H1 (cell line): Measurements from ENCODE around the gene TUT4. TPM values are rescaled to one million over a fixed set of nuclear protein-coding genes. Genes with fewer than 3 reads are reported as not detected.

Experiments used
- CTCF ChIA-PET: fragments of 300-600 bp; sonication (Branson Sonifier 250); formaldehyde crosslinking; loops from one replicate; lab custom pipeline; 2021; ENCODE audit not compliant: partially characterized antibody; lab: Charles Lee
- POLR2A ChIA-PET: fragments of 300-600 bp; sonication (Branson Sonifier 250); formaldehyde crosslinking; loops from one replicate; lab custom pipeline; 2021; ENCODE audit warnings: inconsistent platforms; ENCODE audit not compliant: partially characterized antibody; lab: Charles Lee
- DNase-seq, 2 experiments: peaks; one replicate each; pipeline versions ENCODE4 v3.0.0 to v3.0.0-alpha.2; 2010 to 2022; ENCODE audit warnings: low spot score in 2 of 2, low read depth in 1 of 2, mixed read lengths in 1 of 2
- FAIRE-seq: peaks from 2 replicates; lab custom pipeline; 2011; peaks lifted over from hg19 to GRCh38; lab: Jason Lieb, UNC
- H2AFZ ChIP-seq: 2 replicates; pipeline ENCODE4 v1.8.1; 2012; ENCODE audit warnings: low read length, inconsistent platforms
- H2AK5ac ChIP-seq: 2 replicates; pipeline ENCODE4 v1.6.1; 2013; ENCODE audit warnings: low read depth, low read length
- H2BK120ac ChIP-seq: replicated peaks from 2 replicates; pipeline ENCODE3; 2013; ENCODE audit warnings: low read depth, low read length, inconsistent platforms
- H2BK12ac ChIP-seq: 2 replicates; pipeline ENCODE4 v1.6.1; 2013; ENCODE audit warnings: low read depth, low read length
- H2BK15ac ChIP-seq: 2 replicates; pipeline ENCODE4 v1.6.1; 2013; ENCODE audit warnings: low read length
- H2BK20ac ChIP-seq: 2 replicates; pipeline ENCODE4 v1.6.1; 2013; ENCODE audit warnings: low read length
- H2BK5ac ChIP-seq: 2 replicates; pipeline ENCODE4 v1.6.1; 2013; ENCODE audit warnings: low read depth, low read length
- H3K14ac ChIP-seq: 2 replicates; pipeline ENCODE4 v1.6.1; 2013; ENCODE audit warnings: inconsistent platforms; ENCODE audit not compliant: insufficient read length
- H3K18ac ChIP-seq: 2 replicates; pipeline ENCODE4 v1.6.1; 2013; ENCODE audit warnings: low read length; ENCODE audit errors: extremely low read depth
- H3K23ac ChIP-seq: 2 replicates; pipeline ENCODE4 v1.6.1; 2013; ENCODE audit warnings: inconsistent platforms; ENCODE audit not compliant: insufficient read length
- H3K23me2 ChIP-seq: 2 replicates; pipeline ENCODE4 v1.6.1; 2013; ENCODE audit warnings: low read depth, low read length
- H3K27ac ChIP-seq: 2 replicates; pipeline ENCODE4 v1.6.1; 2011; ENCODE audit warnings: low read depth, low read length, inconsistent platforms
- H3K27me3 ChIP-seq, 4 experiments: replicated peaks in 1 of 4; 1 replicate in 1 of 4; 2 replicates in 3 of 4; pipeline versions ENCODE4 v1.6.1 to v1.8.1; 2011 to 2013; ENCODE audit warnings: low read length in 3 of 4, mild to moderate bottlenecking in 3 of 4, inconsistent platforms in 2 of 4, mixed read lengths in 2 of 4, moderate library complexity in 1 of 4; ENCODE audit not compliant: control insufficient read depth in 3 of 4, insufficient read depth in 3 of 4; ENCODE audit errors: extremely low read depth in 1 of 4
- H3K36me3 ChIP-seq, 4 experiments: 2 replicates each; pipeline versions ENCODE4 v1.6.1 to v1.8.1; 2011 to 2013; ENCODE audit warnings: mild to moderate bottlenecking in 4 of 4, low read length in 3 of 4, moderate library complexity in 2 of 4, control low read depth in 1 of 4, inconsistent platforms in 1 of 4; ENCODE audit not compliant: insufficient read depth in 4 of 4, control insufficient read depth in 2 of 4
- H3K4ac ChIP-seq: replicated peaks from 2 replicates; pipeline ENCODE3; 2013; ENCODE audit warnings: low read length, low read depth, mixed read lengths, inconsistent platforms; ENCODE audit not compliant: insufficient read length
- H3K4me1 ChIP-seq, 4 experiments: replicated peaks in 1 of 4; 1 replicate in 1 of 4; 2 replicates in 3 of 4; pipeline versions ENCODE4 v1.6.1 to v1.8.1; 2011 to 2013; ENCODE audit warnings: low read length in 3 of 4, inconsistent platforms in 2 of 4, mixed read lengths in 1 of 4; ENCODE audit not compliant: insufficient read depth in 4 of 4, control insufficient read depth in 3 of 4
- H3K4me2 ChIP-seq, 2 experiments: 2 replicates each; pipeline versions ENCODE4 v1.6.1 to v1.8.1; 2011 to 2013; ENCODE audit warnings: low read depth in 2 of 2, low read length in 2 of 2, control low read depth in 1 of 2, inconsistent platforms in 1 of 2, mild to moderate bottlenecking in 1 of 2; ENCODE audit not compliant: insufficient read depth in 1 of 2
- H3K4me3 ChIP-seq, 4 experiments: fragments of 200-600, 300-600 bp in 1 of 4; sonication (generic), shearing (Covaris generic), sonication (Bioruptor Twin) in 1 of 4; 2 replicates each; pipeline versions ENCODE4 v1.5.1 to v1.8.1; 2011 to 2016; ENCODE audit warnings: low read length in 4 of 4, low read depth in 3 of 4, control low read depth in 2 of 4, inconsistent platforms in 2 of 4, mild to moderate bottlenecking in 2 of 4, mixed read lengths in 1 of 4, moderate library complexity in 1 of 4; ENCODE audit not compliant: insufficient read depth in 2 of 4; ENCODE audit errors: extremely low read depth in 1 of 4
- H3K56ac ChIP-seq: replicated peaks from 2 replicates; pipeline ENCODE3; 2013; ENCODE audit warnings: low read depth, mild to moderate bottlenecking, mixed read lengths, low read length, inconsistent platforms; ENCODE audit not compliant: insufficient read length
- H3K79me1 ChIP-seq: 2 replicates; pipeline ENCODE4 v1.6.1; 2013; ENCODE audit warnings: low read depth, low read length, control low read depth
- H3K79me2 ChIP-seq, 2 experiments: 2 replicates each; pipeline versions ENCODE4 v1.6.1 to v1.8.1; 2012 to 2013; ENCODE audit warnings: low read length in 2 of 2, mild to moderate bottlenecking in 2 of 2, inconsistent platforms in 1 of 2; ENCODE audit not compliant: insufficient read depth in 2 of 2, control insufficient read depth in 1 of 2
- H3K9ac ChIP-seq, 4 experiments: replicated peaks in 1 of 4; 1 replicate in 1 of 4; 2 replicates in 3 of 4; pipeline versions ENCODE4 v1.6.1 to v1.8.1; 2011 to 2013; ENCODE audit warnings: low read depth in 3 of 4, low read length in 3 of 4, control low read depth in 2 of 4, mild to moderate bottlenecking in 2 of 4, moderate library complexity in 2 of 4, inconsistent platforms in 1 of 4; ENCODE audit errors: extremely low read depth in 1 of 4
- H3K9me3 ChIP-seq, 2 experiments: 2 replicates each; pipeline versions ENCODE4 v1.6.1 to v1.8.1; 2012 to 2013; ENCODE audit warnings: mild to moderate bottlenecking in 2 of 2, moderate library complexity in 2 of 2, control low read depth in 1 of 2, inconsistent platforms in 1 of 2, low read depth in 1 of 2, low read length in 1 of 2, mixed read lengths in 1 of 2; ENCODE audit not compliant: insufficient read depth in 2 of 2
- H4K20me1 ChIP-seq, 2 experiments: replicated peaks in 1 of 2; 2 replicates each; pipeline versions ENCODE3 to v1.8.1; 2011 to 2013; ENCODE audit warnings: inconsistent platforms in 2 of 2, low read length in 2 of 2, mild to moderate bottlenecking in 1 of 2; ENCODE audit not compliant: insufficient read depth in 2 of 2, control insufficient read depth in 1 of 2
- H4K5ac ChIP-seq: 2 replicates; pipeline ENCODE4 v1.6.1; 2013; ENCODE audit warnings: low read length, low read depth, mixed read lengths, inconsistent platforms; ENCODE audit not compliant: insufficient read length
- H4K8ac ChIP-seq: 2 replicates; pipeline ENCODE4 v1.8.0; 2013; ENCODE audit warnings: mild to moderate bottlenecking, moderate library complexity, low read length, inconsistent platforms; ENCODE audit not compliant: insufficient read depth; ENCODE audit errors: extremely low read depth
- H4K91ac ChIP-seq: replicated peaks from 2 replicates; pipeline ENCODE3; 2013; ENCODE audit warnings: low read length, mixed read lengths, inconsistent platforms; ENCODE audit not compliant: insufficient read length
- E2F6 ChIP-seq: IDR thresholded peaks from 2 replicates; pipeline ENCODE4 v1.6.1; 2012; ENCODE audit warnings: inconsistent platforms
- GABPA ChIP-seq: IDR thresholded peaks from 2 replicates; pipeline ENCODE4 v1.6.1; 2011; ENCODE audit warnings: mild to moderate bottlenecking, low read length, moderate library complexity, borderline replicate concordance; ENCODE audit not compliant: insufficient read depth
- WGBS, 2 experiments: shearing (Covaris generic) in 1 of 2; methylation state at CpG; one replicate each; pipeline versions ENCODE4 v1.1.6 to v1.1.7; 2013 to 2015; ENCODE audit warnings: low lambda C conversion rate in 2 of 2, mixed read lengths in 2 of 2, inconsistent platforms in 1 of 2, low coverage in 1 of 2, missing lambda C conversion rate in 1 of 2; ENCODE audit not compliant: insufficient replicate concordance in 2 of 2, insufficient coverage in 1 of 2, insufficient read length in 1 of 2; ENCODE audit errors: extremely low coverage in 1 of 2, missing lambda C conversion rate in 1 of 2; 5-methylcytosine and 5-hydroxymethylcytosine counted together
- polyA plus RNA-seq, 7 experiments: library from polyadenylated mRNA; depleted of rRNA in 3 of 7; stranded (reverse) in 5 of 7; unstranded in 2 of 7; fragments of >200 nt in 5 of 7; fragments of 200-250 nt in 2 of 7; gene quantifications; 1 replicate in 5 of 7; 2 replicates in 1 of 7; 4 replicates in 1 of 7; pipeline versions ENCODE4 v1.2.1 to v1.2.3, GENCODE V29; 2011 to 2013; ENCODE audit warnings: missing spikeins in 2 of 7, mixed read lengths in 2 of 7
- total RNA-seq: library from RNA; stranded (reverse); fragmentation: NEBNext Ultra II Directional; extraction: Animal tissue kit (Norgen Biotek cat#: 25700); gene quantifications from 2 replicates; pipeline ENCODE4 v1.2.1, GENCODE V29; 2021

The TUT4 gene
- total and polyA plus RNA-seq, 2 of the 8 experiments (the other 6 are each of a cell fraction or from before 2014, with no cell fraction given), result 54.5 to 63.3 TPM

GRCh38 chr1:52444463-52444862, 108.4 kb downstream of the TUT4 start:
- FAIRE-seq (no peak), DNase-seq (no peak)
- no peak overlapping the region for H4K8ac ChIP-seq
- H4K5ac ChIP-seq, result no peak overlapping the region
- no peaks in the 10 kb centered on the region for H3K9me3 ChIP-seq
- no peak overlapping the region for H3K9ac ChIP-seq
- no peak overlapping the region for H2BK20ac ChIP-seq
- H3K4me3 ChIP-seq, result no peak overlapping the region
- WGBS, 2 experiments, result 89% methylated on average over 2 of the region's 2 CpGs; no CpG with 5 or more reads in 1 of the 2 experiments
- no peak overlapping the region for H3K23ac ChIP-seq
- peaks cover 2% of the 10 kb centered on the region; the same call in 1 of the 2 replicates for H3K23me2 ChIP-seq
- H3K4me2 ChIP-seq, result no peak overlapping the region
- no peak overlapping the region for H4K91ac ChIP-seq
- ChIA-PET CTCF (interaction anchor here (1.3 kb wide), 1 partner anchor 15 kb away, joined by 3 read pairs; no protein-coding TSS in a partner anchor), POLR2A (no interaction called here)
- H2BK15ac ChIP-seq, result no peak overlapping the region
- H4K20me1 ChIP-seq, result no peaks in the 10 kb centered on the region
- peaks cover 2 to 17% (median 8%) of the 10 kb centered on the region in 4 experiments; a peak in 7 of 8 replicates for H3K36me3 ChIP-seq
- no peaks in the 10 kb centered on the region for H3K4me1 ChIP-seq
- H2BK5ac ChIP-seq, result no peak overlapping the region
- no peak overlapping the region; the same call in 1 of the 2 replicates for H3K27ac ChIP-seq
- no peak overlapping the region for H3K14ac ChIP-seq
- H2BK12ac ChIP-seq, result no peak overlapping the region
- H3K27me3 ChIP-seq, result no peaks in the 10 kb centered on the region
- no peak overlapping the region for H2BK120ac ChIP-seq
- H3K18ac ChIP-seq, result no peak overlapping the region
- H3K4ac ChIP-seq, result no peak overlapping the region
- no peak overlapping the region for H2AFZ ChIP-seq
- H3K79me2 ChIP-seq, result no peaks in the 10 kb centered on the region
- no peak overlapping the region for H3K56ac ChIP-seq
- no peak overlapping the region for H2AK5ac ChIP-seq
- no peaks in the 10 kb centered on the region; the same call in 1 of the 2 replicates for H3K79me1 ChIP-seq
- TF ChIP-seq GABPA, result no peak
- TF ChIP-seq E2F6, result no peak
